SK-N-SH treated with all-trans-retinoic acid at 6 μM for 48 hours (cell line): ENCODE measurements around the gene SAMD10.

Experiments
- CSDC2 ChIP-seq: fragments of 250-450 bp; sonication (Bioruptor Pico); IDR thresholded peaks from 2 replicates; pipeline ENCODE4 v1.5.0; 2020; ENCODE audit warnings: mild to moderate bottlenecking, moderate library complexity
- CSRNP3 ChIP-seq: fragments of 250-450 bp; sonication (Bioruptor Pico); IDR thresholded peaks from 2 replicates; pipeline ENCODE4 v1.5.1; 2021; ENCODE audit warnings: mild to moderate bottlenecking, moderate library complexity
- ISL1 ChIP-seq: fragments of 250-450 bp; sonication (Bioruptor Pico); IDR thresholded peaks from 2 replicates; pipeline ENCODE4 v2.1.2; 2022; ENCODE audit warnings: mild to moderate bottlenecking, moderate library complexity
- ZC3H10 ChIP-seq: fragments of 250-450 bp; sonication (Bioruptor Pico); IDR thresholded peaks from 2 replicates; pipeline ENCODE4 v1.5.1; 2021; ENCODE audit warnings: mild to moderate bottlenecking, moderate library complexity
- ZFP30 ChIP-seq: fragments of 450-650 bp; formaldehyde crosslinking; IDR thresholded peaks from 2 replicates; pipeline ENCODE4 v1.5.0; 2022; ENCODE audit warnings: mild to moderate bottlenecking, moderate library complexity
- ZNF8 ChIP-seq: fragments of 450-650 bp; formaldehyde crosslinking; IDR thresholded peaks from 2 replicates; pipeline ENCODE4 v1.5.0; 2020; ENCODE audit warnings: mild to moderate bottlenecking, moderate library complexity

GRCh38 chr20:63933646-63934045 lies 45.8 kb downstream of the SAMD10 start:
- TF ChIP-seq ZFP30 (CRISPR knock-in tag) (no peak), ZC3H10 (CRISPR knock-in tag) (no peak), CSDC2 (CRISPR knock-in tag) (no peak), ISL1 (CRISPR knock-in tag) (no peak), CSRNP3 (no peak), ZNF8 (no peak)
